ENCODE data around the gene TRAF5. TPM values are rescaled to one million over a fixed set of nuclear protein-coding genes. Genes with fewer than 3 reads are reported as not detected.

TRAF5 gene
- total and polyA plus RNA-seq, 2 of the 4 experiments (the other 2 are of a cell fraction), result 10.0 to 14.7 TPM

GRCh38 chr1:211411639-211412038 lies 85.0 kb downstream of the TRAF5 start:
- H3K36me3 ChIP-seq (ENCODE audit: control insufficient read depth, insufficient read depth, low read length), result no peaks in the 10 kb centered on the region
- no CpG with 5 or more reads among the region's 3 CpGs for WGBS, 2 experiments (ENCODE audit: extremely low coverage in 2 of 2, insufficient read length in 1 of 2)
- no peak overlapping the region for H2BK15ac ChIP-seq (ENCODE audit: low read depth, low read length)
- no peak overlapping the region for H3K56ac ChIP-seq (ENCODE audit: extremely low read depth, insufficient read depth, low read length)
- H4K8ac ChIP-seq (ENCODE audit: low read depth in 2 of 2, low read length in 2 of 2), result no peak overlapping the region
- H3K23ac ChIP-seq (ENCODE audit: low read depth, low read length), result no peak overlapping the region
- H3K4me1 ChIP-seq (ENCODE audit: control insufficient read depth, insufficient read depth, low read length), result no peaks in the 10 kb centered on the region
- intact Hi-C loops (cut with micrococcal nuclease) (no loop called here), in situ Hi-C loops (cut with MboI; ENCODE audit: low sequenced_read_pairs) (no loop called here), dilution Hi-C loops (cut with HindIII; ENCODE audit: low sequenced_read_pairs, unreplicated experiment) (no loop called here)
- no peak overlapping the region for H2AK5ac ChIP-seq (ENCODE audit: low read depth, low read length)
- no peaks in the 10 kb centered on the region for H3K9me1 ChIP-seq (ENCODE audit: insufficient read depth, low read length)
- H3K18ac ChIP-seq (ENCODE audit: low read depth, low read length), result no peak overlapping the region
- no peak overlapping the region for H2BK5ac ChIP-seq (ENCODE audit: low read depth, low read length, poor library complexity, severe bottlenecking)
- no peak for ATAC-seq (ENCODE audit: low read depth)
- TF ChIP-seq RAD21 (IDR thresholded peaks at IDR 0.05; ENCODE audit: low read length) (no peak), RCOR1 (IDR thresholded peaks at IDR 0.05; ENCODE audit: insufficient replicate concordance, low read length) (no peak), POLR2A (IDR thresholded peaks at IDR 0.05; ENCODE audit: low read depth, low read length) (no peak), FOS (IDR thresholded peaks at IDR 0.05; ENCODE audit: low read depth, low read length) (no peak), CTCF (conservative IDR thresholded peaks at IDR 0.05; ENCODE audit: low read depth, low read length) (no peak), ELK1 (IDR thresholded peaks at IDR 0.05; ENCODE audit: borderline replicate concordance, low read depth, low read length) (no peak), NFE2L2 (IDR thresholded peaks at IDR 0.05; ENCODE audit: low read depth, low read length) (no peak), MAZ (IDR thresholded peaks at IDR 0.05; ENCODE audit: borderline replicate concordance, low read depth, low read length) (no peak), MXI1 (IDR thresholded peaks at IDR 0.05; ENCODE audit: borderline replicate concordance, low read depth, low read length) (no peak), SMC3 (IDR thresholded peaks at IDR 0.05; ENCODE audit: low read depth, low read length) (no peak), MAFK (IDR thresholded peaks at IDR 0.05; ENCODE audit: low read depth, low read length) (no peak)
- H3K9me3 ChIP-seq (ENCODE audit: control insufficient read depth, insufficient read depth, low read length), result no peaks in the 10 kb centered on the region; the same call in 1 of the 2 replicates
- CTCF ChIA-PET, result no interaction called here
- no peak overlapping the region for H3K4me2 ChIP-seq (ENCODE audit: low read depth, low read length)
- no peaks in the 10 kb centered on the region for H3K79me1 ChIP-seq (ENCODE audit: low read depth in 1 of 2, low read length in 2 of 2)
- H4K20me1 ChIP-seq (ENCODE audit: insufficient read depth, low read length), result no peaks in the 10 kb centered on the region
- H4K91ac ChIP-seq (ENCODE audit: insufficient read depth, low read depth, low read length), result no peak overlapping the region
- no peak overlapping the region for H2AFZ ChIP-seq (replicated peaks; ENCODE audit: low read length, poor library complexity)
- no peak for DNase-seq
- no peak overlapping the region for H2BK20ac ChIP-seq (ENCODE audit: low read depth, low read length)
- H4K5ac ChIP-seq (ENCODE audit: low read depth, low read length), result no peak overlapping the region
- no peak overlapping the region for H3K27ac ChIP-seq (ENCODE audit: insufficient read depth, low read length)
- no peak overlapping the region for H3K4me3 ChIP-seq (ENCODE audit: insufficient read depth, low read depth, low read length)
- no peak overlapping the region for H2BK120ac ChIP-seq (ENCODE audit: low read depth, low read length)
- no TSS peak for BruUV-seq (replicated peaks)
- no peak overlapping the region for H3K9ac ChIP-seq (ENCODE audit: low read depth, low read length)
- no peaks in the 10 kb centered on the region for H3K27me3 ChIP-seq (ENCODE audit: control insufficient read depth, insufficient read depth, low read length)
- no peak overlapping the region for H3K14ac ChIP-seq (replicated peaks; ENCODE audit: low read depth, low read length)
- H3K4ac ChIP-seq (ENCODE audit: low read depth, low read length), result no peak overlapping the region
- POLR2A ChIA-PET (ENCODE audit: unreplicated experiment), result no interaction called here
- H2AK9ac ChIP-seq (replicated peaks; ENCODE audit: low read depth, low read length, poor library complexity), result no peak overlapping the region
